ENCODE results near the gene HOXA3.

The HOXA3 gene

GRCh38 chr7:27126596-27127327, 25.6 kb downstream of the HOXA3 start:
- DNase-seq, result no peak

- no peak for DNase-seq
These were observed 26.4 kb downstream of the HOXA3 start for GRCh38 chr7:27125986-27126394.

- DNase-seq, result no peak
These were observed 27.3 kb downstream of the HOXA3 start for GRCh38 chr7:27124902-27125689.

- DNase-seq, result no peak
These were observed 28.1 kb downstream of the HOXA3 start for GRCh38 chr7:27124096-27124901.

GRCh38 chr7:27123477-27124053, 28.8 kb downstream of the HOXA3 start:
- DNase-seq, result no peak

- DNase-seq, result no peak
These were observed 29.3 kb downstream of the HOXA3 start for GRCh38 chr7:27123007-27123476.

GRCh38 chr7:27122077-27122910, 30.1 kb downstream of the HOXA3 start:
- DNase-seq, result no peak

GRCh38 chr7:27121684-27122076, 30.7 kb downstream of the HOXA3 start:
- DNase-seq, result no peak

GRCh38 chr7:27119412-27119911, 32.9 kb downstream of the HOXA3 start:
- no peak for DNase-seq

- no peak for DNase-seq
These were observed 33.8 kb downstream of the HOXA3 start for GRCh38 chr7:27118580-27118979.

GRCh38 chr7:27117887-27118491, 34.4 kb downstream of the HOXA3 start:
- no peak for DNase-seq

GRCh38 chr7:27116962-27117886, 35.2 kb downstream of the HOXA3 start:
- no peak for DNase-seq

- DNase-seq, result no peak
These were observed 36.1 kb downstream of the HOXA3 start for GRCh38 chr7:27116031-27116961.

GRCh38 chr7:27115221-27116026, 37.0 kb downstream of the HOXA3 start:
- DNase-seq, result no peak

GRCh38 chr7:27114881-27115220, 37.5 kb downstream of the HOXA3 start:
- DNase-seq, result no peak

- DNase-seq, result no peak
These were observed 38.2 kb downstream of the HOXA3 start for GRCh38 chr7:27113991-27114769.
